ENCODE data around the gene SPACA6.
"Not testable (repeated sequence)": the region's sequence is repeated elsewhere in the genome, so short reads cannot be mapped to it uniquely, and the experiment has no call there.

The SPACA6 gene

GRCh38 chr19:51737924-51738323, 44.8 kb downstream of the SPACA6 start:
- Histone ChIP-seq H3K27me3 (peaks cover 0 to 26% of the 10 kb centered on the region in 2 donors), H3K4me1 (no peaks in the 10 kb centered on the region), H3K36me3 (no peaks in the 10 kb centered on the region), H3K4me3 (no peak overlapping the region), H3K9me3 (no peaks in the 10 kb centered on the region), H3K27ac (no peak overlapping the region)
- TF ChIP-seq, protein P1, sequence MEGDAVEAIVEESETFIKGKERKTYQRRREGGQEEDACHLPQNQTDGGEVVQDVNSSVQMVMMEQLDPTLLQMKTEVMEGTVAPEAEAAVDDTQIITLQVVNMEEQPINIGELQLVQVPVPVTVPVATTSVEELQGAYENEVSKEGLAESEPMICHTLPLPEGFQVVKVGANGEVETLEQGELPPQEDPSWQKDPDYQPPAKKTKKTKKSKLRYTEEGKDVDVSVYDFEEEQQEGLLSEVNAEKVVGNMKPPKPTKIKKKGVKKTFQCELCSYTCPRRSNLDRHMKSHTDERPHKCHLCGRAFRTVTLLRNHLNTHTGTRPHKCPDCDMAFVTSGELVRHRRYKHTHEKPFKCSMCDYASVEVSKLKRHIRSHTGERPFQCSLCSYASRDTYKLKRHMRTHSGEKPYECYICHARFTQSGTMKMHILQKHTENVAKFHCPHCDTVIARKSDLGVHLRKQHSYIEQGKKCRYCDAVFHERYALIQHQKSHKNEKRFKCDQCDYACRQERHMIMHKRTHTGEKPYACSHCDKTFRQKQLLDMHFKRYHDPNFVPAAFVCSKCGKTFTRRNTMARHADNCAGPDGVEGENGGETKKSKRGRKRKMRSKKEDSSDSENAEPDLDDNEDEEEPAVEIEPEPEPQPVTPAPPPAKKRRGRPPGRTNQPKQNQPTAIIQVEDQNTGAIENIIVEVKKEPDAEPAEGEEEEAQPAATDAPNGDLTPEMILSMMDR (IDR thresholded peaks at IDR 0.05): no peak
- no peak for DNase-seq
- intact Hi-C loops (cut with DNase I; ENCODE audit: low total_unique reads): no loop called here

GRCh38 chr19:51738523-51738922, 45.4 kb downstream of the SPACA6 start:
- H3K36me3 ChIP-seq; intact Hi-C loops (cut with DNase I; ENCODE audit: low total_unique reads); H3K4me1 ChIP-seq; H3K9me3 ChIP-seq; H3K4me3 ChIP-seq; DNase-seq; H3K27ac ChIP-seq: not testable (repeated sequence)
- peaks cover 0 to 26% of the 10 kb centered on the region in 2 donors for H3K27me3 ChIP-seq

GRCh38 chr19:51739466-51740213, 46.5 kb downstream of the SPACA6 start:
- Histone ChIP-seq H3K9me3 (no peaks in the 10 kb centered on the region), H3K27me3 (peaks cover 0 to 26% of the 10 kb centered on the region in 2 donors), H3K36me3 (no peaks in the 10 kb centered on the region), H3K4me1 (no peaks in the 10 kb centered on the region), H3K27ac (no peak overlapping the region), H3K4me3 (no peak overlapping the region)
- no peak for DNase-seq
- intact Hi-C loops (cut with DNase I; ENCODE audit: low total_unique reads): no loop called here
- TF ChIP-seq, protein P1 (IDR thresholded peaks at IDR 0.05): no peak

GRCh38 chr19:51740356-51740755, 47.2 kb downstream of the SPACA6 start:
- Histone ChIP-seq H3K4me1 (no peaks in the 10 kb centered on the region), H3K27me3 (peaks cover 0 to 25% of the 10 kb centered on the region in 2 donors), H3K4me3 (no peak overlapping the region), H3K36me3 (no peaks in the 10 kb centered on the region), H3K27ac (no peak overlapping the region), H3K9me3 (no peaks in the 10 kb centered on the region)
- TF ChIP-seq, protein P1 (IDR thresholded peaks at IDR 0.05): no peak
- intact Hi-C loops (cut with DNase I; ENCODE audit: low total_unique reads): no loop called here
- DNase-seq: no peak

DNA sequence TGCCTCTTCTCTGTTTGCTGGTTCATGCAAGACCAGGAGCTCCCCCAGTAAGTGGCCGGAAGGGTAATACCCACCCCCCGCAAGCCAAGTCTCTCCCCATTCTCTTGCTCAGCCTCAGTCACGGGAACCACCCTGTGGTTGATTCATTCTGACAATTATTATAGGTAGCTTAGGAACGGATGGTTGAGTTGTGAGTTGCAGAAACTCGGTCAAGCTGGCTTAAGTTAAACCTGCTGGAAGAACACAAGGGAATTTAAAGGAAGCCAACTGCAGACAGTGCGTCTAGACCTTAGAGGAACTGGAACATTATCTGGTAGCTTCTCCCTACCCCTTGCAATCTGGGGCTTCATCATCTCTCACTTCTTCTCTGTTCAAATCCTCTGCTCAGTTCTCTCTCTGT, 49.7 kb downstream of the SPACA6 start:
- H3K4me3 ChIP-seq: no peak overlapping the region
- DNase-seq: no peak
- TF ChIP-seq, protein P1 (IDR thresholded peaks at IDR 0.05): no peak
- intact Hi-C loops (cut with DNase I; ENCODE audit: low total_unique reads): no loop called here
- no peaks in the 10 kb centered on the region for H3K4me1 ChIP-seq
- H3K27ac ChIP-seq: no peak overlapping the region
- H3K27me3 ChIP-seq: peaks cover 0 to 19% of the 10 kb centered on the region in 2 donors
- H3K36me3 ChIP-seq: no peaks in the 10 kb centered on the region
- H3K9me3 ChIP-seq: no peaks in the 10 kb centered on the region

- TF ChIP-seq, protein P1 (IDR thresholded peaks at IDR 0.05): no peak
- Histone ChIP-seq H3K27me3 (peaks cover 0 to 19% of the 10 kb centered on the region in 2 donors), H3K9me3 (no peaks in the 10 kb centered on the region), H3K4me1 (no peaks in the 10 kb centered on the region), H3K4me3 (no peak overlapping the region), H3K27ac (no peak overlapping the region), H3K36me3 (no peaks in the 10 kb centered on the region)
- intact Hi-C loops (cut with DNase I; ENCODE audit: low total_unique reads): no loop called here
- no peak for DNase-seq
These were observed 50.3 kb downstream of the SPACA6 start for GRCh38 chr19:51743405-51743804.
